Measurements from ENCODE around the gene SLC46A1. TPM values are rescaled to one million over a fixed set of nuclear protein-coding genes. Genes with fewer than 3 reads are reported as not detected.

SLC46A1 gene
- total RNA-seq (2014; rRNA removed; shearing (Covaris generic)) (12.5 and 12.7 TPM in 2 replicates), polyA plus RNA-seq (2016; fragmentation: Nextera tagmentation; extraction: Ambion mirVana) (3.3 TPM in 2 replicates)
- long read RNA-seq, full-length matches to known transcripts: 1 of 1 reads
- long read RNA-seq, partial matches to known transcripts: 0 of 1 reads
- long read RNA-seq, other reads (novel, unspliced or antisense): 0 of 1 reads

DNA sequence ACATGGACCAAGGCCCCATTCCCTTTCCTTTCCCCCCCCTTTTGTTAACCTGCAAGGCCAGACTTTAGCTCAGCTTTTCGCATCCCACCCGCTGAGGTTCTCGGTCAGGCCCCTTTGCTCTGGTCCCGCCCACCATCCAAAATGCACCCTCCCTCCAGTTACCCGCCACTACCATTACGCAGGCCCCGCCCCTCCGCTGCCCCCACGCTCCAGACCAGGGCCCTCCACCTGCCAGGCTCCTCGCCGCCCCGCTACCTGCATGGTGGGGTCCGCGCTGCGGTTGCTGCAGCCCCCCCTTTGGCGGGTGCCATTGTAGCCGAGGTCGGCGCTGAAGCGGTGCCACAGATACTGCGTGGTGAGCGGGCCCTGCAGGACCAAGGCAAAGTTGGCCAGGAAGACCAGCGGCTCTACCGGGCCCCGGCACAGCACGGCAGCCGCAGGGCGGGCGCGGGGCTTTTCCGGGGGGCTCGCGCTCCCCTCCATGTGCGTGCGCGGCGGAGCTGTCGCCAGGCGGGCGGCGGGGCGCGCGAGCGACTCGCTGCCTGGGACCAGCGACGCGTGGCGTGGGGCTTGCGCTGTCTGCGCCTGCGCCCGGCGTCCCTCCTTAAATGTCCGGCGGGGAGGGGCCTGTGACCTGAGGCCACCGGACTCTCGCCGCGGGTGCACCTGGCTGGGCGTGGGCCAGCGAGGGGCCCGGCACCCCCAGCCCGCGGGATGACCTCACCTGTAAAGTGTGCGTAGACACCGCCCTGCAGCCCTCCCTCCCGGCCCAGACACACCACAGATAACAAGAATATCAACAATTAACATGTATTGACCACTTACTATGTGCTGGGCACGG is at the start of gene SLC46A1:
Gene SLC46A1, minus strand, starts transcription at position 581 of the 841 bp plus-strand sequence. Its CDS starts 98 bp downstream, at position 483.
- H3K27ac Mint-ChIP-seq: no peak within 1 kb of the TSS
- peaks cover 27% of the 10 kb centered on the region for H3K27me3 Mint-ChIP-seq (ENCODE audit: insufficient read depth, low read depth, poor library complexity)
- peak; percentile 82 for TF ChIP-seq POLR2AphosphoS5 (IDR thresholded peaks at IDR 0.05; ENCODE audit: low read depth)
- TF ChIP-seq, protein P1, sequence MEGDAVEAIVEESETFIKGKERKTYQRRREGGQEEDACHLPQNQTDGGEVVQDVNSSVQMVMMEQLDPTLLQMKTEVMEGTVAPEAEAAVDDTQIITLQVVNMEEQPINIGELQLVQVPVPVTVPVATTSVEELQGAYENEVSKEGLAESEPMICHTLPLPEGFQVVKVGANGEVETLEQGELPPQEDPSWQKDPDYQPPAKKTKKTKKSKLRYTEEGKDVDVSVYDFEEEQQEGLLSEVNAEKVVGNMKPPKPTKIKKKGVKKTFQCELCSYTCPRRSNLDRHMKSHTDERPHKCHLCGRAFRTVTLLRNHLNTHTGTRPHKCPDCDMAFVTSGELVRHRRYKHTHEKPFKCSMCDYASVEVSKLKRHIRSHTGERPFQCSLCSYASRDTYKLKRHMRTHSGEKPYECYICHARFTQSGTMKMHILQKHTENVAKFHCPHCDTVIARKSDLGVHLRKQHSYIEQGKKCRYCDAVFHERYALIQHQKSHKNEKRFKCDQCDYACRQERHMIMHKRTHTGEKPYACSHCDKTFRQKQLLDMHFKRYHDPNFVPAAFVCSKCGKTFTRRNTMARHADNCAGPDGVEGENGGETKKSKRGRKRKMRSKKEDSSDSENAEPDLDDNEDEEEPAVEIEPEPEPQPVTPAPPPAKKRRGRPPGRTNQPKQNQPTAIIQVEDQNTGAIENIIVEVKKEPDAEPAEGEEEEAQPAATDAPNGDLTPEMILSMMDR (conservative IDR thresholded peaks at IDR 0.05; ENCODE audit: low read depth in 2 of 2): no peak
- H3K4me3 ChIP-seq: peak within 1 kb of the TSS; percentile 88
- peaks cover 16% of the 10 kb centered on the region for H3K36me3 Mint-ChIP-seq (ENCODE audit: low read depth)
- H3K4me2 ChIP-seq: peak within 1 kb of the TSS; percentile 92
- H3K27me3 ChIP-seq (ENCODE audit: insufficient read depth): peaks cover 16% of the 10 kb centered on the region
- H3K36me3 ChIP-seq (ENCODE audit: insufficient read depth): no peaks in the 10 kb centered on the region
- peaks cover 72% of the 10 kb centered on the region for H3K4me1 Mint-ChIP-seq
- DNase-seq (ENCODE audit: low spot score): peak; percentile 85
- H3K27ac ChIP-seq (ENCODE audit: low read depth): peak within 1 kb of the TSS; percentile 86; the same call in 1 of the 2 replicates
- H3K4me1 ChIP-seq (ENCODE audit: insufficient read depth): peaks cover 74% of the 10 kb centered on the region
- H4K20me1 ChIP-seq (replicated peaks; ENCODE audit: insufficient read depth): no peaks in the 10 kb centered on the region
- no peaks in the 10 kb centered on the region; the same call in 2 of the 3 replicates for H3K9me3 Mint-ChIP-seq
- peak; percentile 58 for ATAC-seq
- H2AFZ ChIP-seq: peak within 1 kb of the TSS; percentile 74
- peaks cover 17% of the 10 kb centered on the region for H3F3A ChIP-seq (replicated peaks; ENCODE audit: low read depth)
- no peaks in the 10 kb centered on the region for H3K9me2 ChIP-seq (ENCODE audit: insufficient read depth)
- peak within 1 kb of the TSS; percentile 77 for H3K4me3 Mint-ChIP-seq
- no peaks in the 10 kb centered on the region for H3K79me2 ChIP-seq (replicated peaks; ENCODE audit: insufficient read depth)

DNA sequence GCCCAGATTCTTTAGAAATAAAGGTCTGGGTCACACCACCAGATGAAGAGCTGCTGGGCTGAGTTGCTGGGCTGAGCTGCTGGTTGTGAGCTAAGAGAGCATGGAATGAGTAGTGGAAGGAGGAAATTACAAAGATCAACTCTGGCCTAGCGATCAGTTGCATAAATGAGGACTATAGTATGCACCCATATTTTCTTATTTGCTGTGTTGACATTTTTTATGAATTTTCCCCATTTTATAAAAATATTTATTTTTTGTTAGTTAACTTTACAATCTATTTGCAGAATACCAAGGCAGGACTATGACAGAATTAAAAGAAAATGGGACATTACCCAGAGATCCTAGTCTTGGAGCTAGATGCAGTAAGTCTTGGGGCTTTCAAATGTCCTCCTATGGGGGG is 43.8 kb upstream of the SLC46A1 start:
- no peaks in the 10 kb centered on the region for H3K36me3 Mint-ChIP-seq (ENCODE audit: low read depth)
- no peak overlapping the region for H3K27ac Mint-ChIP-seq
- no peak overlapping the region for H3K27ac ChIP-seq (ENCODE audit: low read depth)
- 0 out of 3 replicates have a peak, but pooled peaks cover 2% of the 10 kb centered on the region for H3K4me1 Mint-ChIP-seq
- H2AFZ ChIP-seq: no peak overlapping the region
- H3K9me3 Mint-ChIP-seq: peaks cover 8% of the 10 kb centered on the region; the same call in 2 of the 3 replicates
- H3K9me2 ChIP-seq (ENCODE audit: insufficient read depth): no peaks in the 10 kb centered on the region
- no peak overlapping the region for H3K4me3 ChIP-seq
- no peaks in the 10 kb centered on the region for H3K79me2 ChIP-seq (replicated peaks; ENCODE audit: insufficient read depth)
- no peak overlapping the region for H3K4me2 ChIP-seq
- H3K4me3 Mint-ChIP-seq: no peak overlapping the region
- no peaks in the 10 kb centered on the region for H3K4me1 ChIP-seq (ENCODE audit: insufficient read depth)
- DNase-seq (ENCODE audit: low spot score): no peak
- H4K20me1 ChIP-seq (replicated peaks; ENCODE audit: insufficient read depth): no peaks in the 10 kb centered on the region
- H3K36me3 ChIP-seq (ENCODE audit: insufficient read depth): no peaks in the 10 kb centered on the region
- ATAC-seq: no peak
- no peaks in the 10 kb centered on the region for H3F3A ChIP-seq (replicated peaks; ENCODE audit: low read depth)
- TF ChIP-seq ZNF114 (CRISPR knock-in tag; IDR thresholded peaks at IDR 0.05) (no peak), JUNB (IDR thresholded peaks at IDR 0.05; ENCODE audit: unreplicated experiment) (no peak)
- TF ChIP-seq, protein P1 (conservative IDR thresholded peaks at IDR 0.05; ENCODE audit: low read depth in 2 of 2): no peak
- TF ChIP-seq, protein P2, sequence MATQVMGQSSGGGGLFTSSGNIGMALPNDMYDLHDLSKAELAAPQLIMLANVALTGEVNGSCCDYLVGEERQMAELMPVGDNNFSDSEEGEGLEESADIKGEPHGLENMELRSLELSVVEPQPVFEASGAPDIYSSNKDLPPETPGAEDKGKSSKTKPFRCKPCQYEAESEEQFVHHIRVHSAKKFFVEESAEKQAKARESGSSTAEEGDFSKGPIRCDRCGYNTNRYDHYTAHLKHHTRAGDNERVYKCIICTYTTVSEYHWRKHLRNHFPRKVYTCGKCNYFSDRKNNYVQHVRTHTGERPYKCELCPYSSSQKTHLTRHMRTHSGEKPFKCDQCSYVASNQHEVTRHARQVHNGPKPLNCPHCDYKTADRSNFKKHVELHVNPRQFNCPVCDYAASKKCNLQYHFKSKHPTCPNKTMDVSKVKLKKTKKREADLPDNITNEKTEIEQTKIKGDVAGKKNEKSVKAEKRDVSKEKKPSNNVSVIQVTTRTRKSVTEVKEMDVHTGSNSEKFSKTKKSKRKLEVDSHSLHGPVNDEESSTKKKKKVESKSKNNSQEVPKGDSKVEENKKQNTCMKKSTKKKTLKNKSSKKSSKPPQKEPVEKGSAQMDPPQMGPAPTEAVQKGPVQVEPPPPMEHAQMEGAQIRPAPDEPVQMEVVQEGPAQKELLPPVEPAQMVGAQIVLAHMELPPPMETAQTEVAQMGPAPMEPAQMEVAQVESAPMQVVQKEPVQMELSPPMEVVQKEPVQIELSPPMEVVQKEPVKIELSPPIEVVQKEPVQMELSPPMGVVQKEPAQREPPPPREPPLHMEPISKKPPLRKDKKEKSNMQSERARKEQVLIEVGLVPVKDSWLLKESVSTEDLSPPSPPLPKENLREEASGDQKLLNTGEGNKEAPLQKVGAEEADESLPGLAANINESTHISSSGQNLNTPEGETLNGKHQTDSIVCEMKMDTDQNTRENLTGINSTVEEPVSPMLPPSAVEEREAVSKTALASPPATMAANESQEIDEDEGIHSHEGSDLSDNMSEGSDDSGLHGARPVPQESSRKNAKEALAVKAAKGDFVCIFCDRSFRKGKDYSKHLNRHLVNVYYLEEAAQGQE (IDR thresholded peaks at IDR 0.05; ENCODE audit: unreplicated experiment): no peak
- TF ChIP-seq, protein P3, sequence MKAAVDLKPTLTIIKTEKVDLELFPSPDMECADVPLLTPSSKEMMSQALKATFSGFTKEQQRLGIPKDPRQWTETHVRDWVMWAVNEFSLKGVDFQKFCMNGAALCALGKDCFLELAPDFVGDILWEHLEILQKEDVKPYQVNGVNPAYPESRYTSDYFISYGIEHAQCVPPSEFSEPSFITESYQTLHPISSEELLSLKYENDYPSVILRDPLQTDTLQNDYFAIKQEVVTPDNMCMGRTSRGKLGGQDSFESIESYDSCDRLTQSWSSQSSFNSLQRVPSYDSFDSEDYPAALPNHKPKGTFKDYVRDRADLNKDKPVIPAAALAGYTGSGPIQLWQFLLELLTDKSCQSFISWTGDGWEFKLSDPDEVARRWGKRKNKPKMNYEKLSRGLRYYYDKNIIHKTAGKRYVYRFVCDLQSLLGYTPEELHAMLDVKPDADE (IDR thresholded peaks at IDR 0.05): no peak
- no peaks in the 10 kb centered on the region for H3K27me3 ChIP-seq (ENCODE audit: insufficient read depth)
- no peaks in the 10 kb centered on the region for H3K27me3 Mint-ChIP-seq (ENCODE audit: insufficient read depth, low read depth, poor library complexity)

Measured in GM23338 (cell line).